ENCODE data around the gene SAP25.
A peak's percentile ranks its signal among the peaks of the same experiment; 100 is the strongest.

SAP25 gene

GRCh38 chr7:100563809-100564400, 9.8 kb downstream of the SAP25 start:
- no peaks in the 10 kb centered on the region for H4K20me1 ChIP-seq (ENCODE audit: insufficient read depth, low read length)
- H3K4me1 ChIP-seq (ENCODE audit: low read length), result peaks cover 4% of the 10 kb centered on the region; the same call in 1 of the 2 replicates
- no peaks in the 10 kb centered on the region for H3K27me3 ChIP-seq (ENCODE audit: low read depth, low read length)
- TF ChIP-seq CTCF (IDR thresholded peaks at IDR 0.05; ENCODE audit: low read depth, low read length), result peak; percentile 78
- no peak for TF ChIP-seq EZH2phosphoT487 (IDR thresholded peaks at IDR 0.05; ENCODE audit: low read depth)
- H3K4me3 ChIP-seq (ENCODE audit: low read length), result no peak overlapping the region
- H3K36me3 ChIP-seq (replicated peaks; ENCODE audit: low read depth, low read length), result peaks cover 6% of the 10 kb centered on the region
- H2AFZ ChIP-seq (ENCODE audit: low read depth, low read length), result no peak overlapping the region
- H3K79me2 ChIP-seq (ENCODE audit: low read length), result no peaks in the 10 kb centered on the region
- H3K9ac ChIP-seq (ENCODE audit: low read length), result no peak overlapping the region
- H3K9me3 ChIP-seq (ENCODE audit: insufficient read depth, low read length), result no peaks in the 10 kb centered on the region
- H3K27ac ChIP-seq (ENCODE audit: low read length), result no peak overlapping the region
- no peak overlapping the region for H3K4me2 ChIP-seq (ENCODE audit: low read length)

- Histone ChIP-seq H3K79me2 (ENCODE audit: low read length) (no peaks in the 10 kb centered on the region), H3K27ac (ENCODE audit: low read length) (no peak overlapping the region), H3K9me3 (ENCODE audit: insufficient read depth, low read length) (no peaks in the 10 kb centered on the region), H3K27me3 (ENCODE audit: low read depth, low read length) (no peaks in the 10 kb centered on the region), H3K36me3 (replicated peaks; ENCODE audit: low read depth, low read length) (peaks cover 6% of the 10 kb centered on the region), H2AFZ (ENCODE audit: low read depth, low read length) (no peak overlapping the region), H3K4me3 (ENCODE audit: low read length) (no peak overlapping the region), H3K4me1 (ENCODE audit: low read length) (peaks cover 4% of the 10 kb centered on the region; the same call in 1 of the 2 replicates), H4K20me1 (ENCODE audit: insufficient read depth, low read length) (no peaks in the 10 kb centered on the region), H3K4me2 (ENCODE audit: low read length) (no peak overlapping the region), H3K9ac (ENCODE audit: low read length) (no peak overlapping the region)
- no peak for TF ChIP-seq CTCF (IDR thresholded peaks at IDR 0.05; ENCODE audit: low read depth, low read length)
- TF ChIP-seq EZH2phosphoT487 (IDR thresholded peaks at IDR 0.05; ENCODE audit: low read depth), result no peak
These were observed 10.6 kb downstream of the SAP25 start for GRCh38 chr7:100563100-100563564.

GRCh38 chr7:100562195-100563099, 11.3 kb downstream of the SAP25 start:
- Histone ChIP-seq H4K20me1 (ENCODE audit: insufficient read depth, low read length) (no peaks in the 10 kb centered on the region), H3K79me2 (ENCODE audit: low read length) (no peaks in the 10 kb centered on the region), H3K27me3 (ENCODE audit: low read depth, low read length) (no peaks in the 10 kb centered on the region), H3K4me3 (ENCODE audit: low read length) (no peak overlapping the region), H2AFZ (ENCODE audit: low read depth, low read length) (no peak overlapping the region), H3K4me1 (ENCODE audit: low read length) (peaks cover 4% of the 10 kb centered on the region; the same call in 1 of the 2 replicates), H3K36me3 (replicated peaks; ENCODE audit: low read depth, low read length) (peaks cover 6% of the 10 kb centered on the region), H3K27ac (ENCODE audit: low read length) (no peak overlapping the region), H3K9ac (ENCODE audit: low read length) (no peak overlapping the region), H3K4me2 (ENCODE audit: low read length) (no peak overlapping the region), H3K9me3 (ENCODE audit: insufficient read depth, low read length) (no peaks in the 10 kb centered on the region)
- TF ChIP-seq CTCF (IDR thresholded peaks at IDR 0.05; ENCODE audit: low read depth, low read length) (no peak), EZH2phosphoT487 (IDR thresholded peaks at IDR 0.05; ENCODE audit: low read depth) (no peak)
